Regular cardiac myocyte (primary cell): ENCODE results near the gene PMEPA1. TPM values are rescaled to one million over a fixed set of nuclear protein-coding genes. Genes with fewer than 3 reads are reported as not detected.

Source experiments
- total RNA-seq: library from RNA; depleted of rRNA; stranded (reverse); fragments of >200 nt; gene quantifications from 2 replicates; pipeline ENCODE4 v1.2.3, GENCODE V29; 2014

PMEPA1 gene, protein sequence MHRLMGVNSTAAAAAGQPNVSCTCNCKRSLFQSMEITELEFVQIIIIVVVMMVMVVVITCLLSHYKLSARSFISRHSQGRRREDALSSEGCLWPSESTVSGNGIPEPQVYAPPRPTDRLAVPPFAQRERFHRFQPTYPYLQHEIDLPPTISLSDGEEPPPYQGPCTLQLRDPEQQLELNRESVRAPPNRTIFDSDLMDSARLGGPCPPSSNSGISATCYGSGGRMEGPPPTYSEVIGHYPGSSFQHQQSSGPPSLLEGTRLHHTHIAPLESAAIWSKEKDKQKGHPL
- total RNA-seq: 1.5 and 4.8 TPM in 2 replicates

DNA sequence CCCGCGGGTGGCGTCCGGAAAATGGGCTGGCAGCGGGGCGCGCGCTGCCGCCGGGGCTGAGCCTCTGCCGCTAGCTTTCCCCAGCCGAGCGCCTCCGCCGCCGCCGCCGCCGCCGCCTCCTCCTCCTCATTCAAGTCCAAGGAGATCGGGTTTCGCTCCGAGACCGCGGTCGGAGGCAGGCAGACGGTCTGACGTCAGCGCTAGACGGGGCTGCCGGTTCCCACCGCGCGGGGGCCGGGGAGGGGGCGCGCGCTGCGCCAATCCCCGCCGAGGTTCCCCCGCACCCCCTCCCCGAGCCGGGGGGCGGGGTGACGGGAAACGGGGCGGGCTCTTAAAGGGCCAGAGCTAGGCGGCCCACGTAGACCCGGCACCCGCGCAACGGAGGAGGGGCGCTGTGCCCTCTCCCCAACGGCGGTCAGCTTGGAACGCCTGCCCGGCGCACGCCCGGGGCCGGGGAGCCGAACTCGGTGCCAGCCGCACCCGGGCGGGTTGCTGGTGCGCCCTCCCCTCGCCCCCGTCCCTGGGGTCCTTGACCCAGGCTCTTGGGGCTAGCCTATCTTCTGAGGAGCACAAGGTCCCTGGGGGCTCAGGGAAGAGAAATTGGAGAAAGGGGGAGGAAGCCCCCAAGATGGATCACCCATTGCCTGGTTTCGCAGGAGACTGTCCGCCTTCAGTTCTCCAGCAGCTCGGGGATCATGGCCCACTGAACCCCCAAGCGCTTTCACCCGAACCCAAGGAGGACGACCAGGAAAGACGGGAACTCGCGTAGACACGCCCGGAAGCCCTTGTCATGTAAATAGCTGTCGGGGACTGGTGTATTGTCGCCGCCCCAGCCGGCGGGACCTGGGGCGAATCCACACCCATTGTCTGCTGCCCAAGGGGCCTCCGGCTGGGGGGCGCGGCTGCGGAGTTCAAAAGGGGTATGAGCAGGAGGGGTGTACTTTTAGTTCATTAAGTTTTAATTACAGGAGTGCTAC lies at the start of gene PMEPA1:
Gene PMEPA1 (minus strand): TSS at position 193 of the 977 bp plus-strand sequence. CDS start 433 bp downstream, outside the sequence.

DNA sequence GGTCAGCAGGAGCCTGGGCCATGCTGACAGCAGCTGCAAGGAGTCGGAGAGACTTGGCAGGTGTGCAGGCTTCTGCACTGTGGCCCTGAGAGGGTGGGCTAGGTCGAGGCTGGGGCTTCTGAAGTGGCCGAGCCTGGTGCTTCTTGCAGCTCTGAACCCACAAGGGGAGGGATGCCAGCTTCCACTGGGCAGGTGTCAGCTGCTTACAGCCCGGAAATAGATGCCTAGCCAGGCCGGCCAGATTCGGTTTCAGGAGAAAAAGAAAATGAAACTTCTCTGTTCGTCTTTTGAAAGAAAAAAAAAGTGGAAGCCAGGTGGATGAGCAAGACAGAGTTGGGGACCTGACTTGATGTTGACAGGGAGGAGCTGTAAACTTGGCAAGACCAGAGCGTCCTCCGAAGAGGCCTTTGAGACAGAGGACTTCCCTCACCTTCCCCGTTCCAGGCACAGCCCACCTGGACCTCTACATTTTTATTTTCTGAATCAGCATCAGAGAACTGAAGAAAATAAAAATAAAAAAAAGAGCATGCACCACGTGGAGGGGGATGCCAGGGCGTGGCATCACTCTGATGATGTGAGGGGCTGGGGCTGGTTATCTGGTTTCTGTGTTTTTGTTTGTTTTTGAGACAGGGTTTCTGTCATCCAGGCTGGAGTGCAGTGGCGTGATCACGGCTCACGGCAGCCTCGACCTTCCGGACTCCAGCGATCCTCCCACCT lies 89.4 kb downstream of the PMEPA1 start, which contains the start of gene ZBP1:
Gene ZBP1 (minus strand): TSS at position 153 of the 717 bp plus-strand sequence. CDS start 131 bp downstream, at position 22.

Other genes starting within 250 kb of the PMEPA1 start
- under 0.01 TPM in 1 of 2 replicates, not detected in the other for gene CTCFL, start 184.9 kb downstream of the PMEPA1 start, total RNA-seq
- not detected in 2 replicates for gene PCK1, start 148.9 kb downstream of the PMEPA1 start, total RNA-seq
- gene ZBP1, start 89.6 kb downstream of the PMEPA1 start, total RNA-seq: not detected in 2 replicates